Fibroblast of the conjunctiva (primary cell): ENCODE data around the gene TIAM2.
A peak's percentile ranks its signal among the peaks of the same experiment; 100 is the strongest.

Experiments used
- DNase-seq: peaks from one replicate; pipeline ENCODE4 v3.0.0-alpha.2; 2010; ENCODE audit warnings: low read depth

Gene TIAM2

DNA sequence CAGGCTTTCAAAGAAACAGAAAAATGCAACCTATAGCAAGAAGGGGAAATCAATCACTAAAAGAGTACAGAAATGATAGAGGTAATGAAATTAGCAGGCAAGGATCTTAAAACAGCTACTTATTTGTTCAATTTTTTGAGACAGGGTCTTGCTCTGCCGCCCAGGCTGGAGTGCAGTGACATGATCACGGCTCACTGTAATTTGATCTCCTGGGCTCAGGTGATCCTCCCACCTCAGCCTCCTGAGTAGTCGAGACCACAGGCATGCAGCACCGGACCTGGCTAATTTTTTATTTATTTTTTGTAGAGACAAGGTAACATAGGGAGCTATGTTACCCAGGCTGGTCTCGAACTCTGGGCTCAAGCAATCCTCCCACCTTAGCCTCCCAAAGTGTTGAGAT is 297.6 kb downstream of the TIAM2 start:
- DNase-seq = no peak

DNA sequence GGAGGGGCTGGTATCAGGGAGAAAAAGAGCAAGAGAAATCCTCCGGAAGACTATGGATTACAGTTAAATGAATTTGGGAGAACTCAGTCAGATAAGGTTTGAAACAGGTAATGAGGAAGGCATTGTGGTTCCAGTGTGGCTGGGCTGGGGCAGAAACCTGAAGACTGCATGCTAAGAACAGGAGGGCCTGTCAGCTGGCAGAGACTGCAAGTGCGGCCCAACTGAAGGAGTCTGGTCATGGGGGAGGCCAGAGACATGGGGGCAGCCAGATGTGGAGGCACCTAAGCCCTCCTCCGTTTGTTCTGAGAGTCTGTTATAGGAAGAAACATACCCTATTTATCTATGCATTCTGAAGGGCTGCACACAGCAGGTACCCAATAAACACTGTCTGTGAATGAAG is 302.6 kb downstream of the TIAM2 start:
- DNase-seq = no peak

DNA sequence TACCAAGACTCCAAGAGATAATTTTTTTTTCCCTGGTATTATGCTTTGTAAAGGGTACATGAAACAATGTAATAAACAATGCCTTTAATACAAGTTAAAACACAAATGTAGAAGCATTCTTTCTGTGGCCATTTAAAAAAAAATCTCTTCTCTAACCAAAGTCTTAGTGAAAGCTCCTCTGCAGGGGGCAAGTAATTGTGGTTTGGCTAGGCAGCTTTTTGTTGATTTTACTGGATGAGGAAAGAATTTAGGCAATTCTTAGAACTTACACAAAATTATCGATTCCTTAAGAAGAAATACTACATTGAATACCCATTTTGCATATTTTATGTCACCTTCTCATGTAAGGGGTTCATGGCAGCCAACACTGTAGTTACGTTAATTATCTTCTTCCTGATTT is 306.8 kb downstream of the TIAM2 start:
- DNase-seq = peak; percentile 8

DNA sequence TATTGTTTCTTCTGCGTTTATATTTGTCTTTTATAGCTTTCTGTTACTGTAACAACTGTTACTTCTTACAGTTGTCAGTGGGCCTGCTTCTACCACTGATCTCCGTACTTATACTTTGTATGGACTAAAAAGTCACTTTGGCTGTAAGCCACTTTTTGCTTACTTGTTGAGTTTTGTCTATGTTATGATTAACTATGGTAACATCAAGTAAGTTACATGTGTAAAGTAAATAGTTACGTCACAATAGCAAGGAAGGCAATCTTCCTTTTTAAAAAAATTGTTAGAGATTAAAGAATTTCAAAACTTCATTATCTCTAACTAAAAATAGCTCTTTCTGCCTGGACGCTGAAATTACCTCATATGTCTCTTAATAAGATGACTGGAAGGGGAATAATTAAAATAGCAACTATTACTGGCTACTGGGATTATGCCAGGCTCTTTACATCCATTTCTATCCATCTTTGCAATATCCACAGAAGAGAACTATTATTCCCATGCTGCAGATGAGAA is 308.3 kb downstream of the TIAM2 start:
- no peak for DNase-seq

DNA sequence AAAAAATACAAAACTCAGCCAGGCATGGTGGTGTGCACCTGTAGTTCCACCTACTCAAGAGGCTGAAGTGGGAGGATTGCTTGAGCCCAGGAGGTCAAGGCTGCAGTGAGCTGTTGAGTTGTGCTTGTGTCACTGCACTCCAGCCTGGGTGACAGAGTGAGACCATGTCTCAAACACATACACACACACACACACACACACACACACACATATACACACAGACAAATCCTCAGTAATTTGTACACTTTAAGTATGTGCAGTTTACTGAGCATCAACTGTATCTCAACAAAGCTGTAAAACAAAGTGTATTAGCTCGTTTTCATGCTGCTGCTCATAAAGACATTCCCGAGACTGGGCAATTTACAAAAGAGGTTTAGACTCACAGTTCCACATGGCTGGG is 311.8 kb downstream of the TIAM2 start:
- no peak for DNase-seq
